H9 (cell line): ENCODE data around the gene TMPRSS15. TPM values are rescaled to one million over a fixed set of nuclear protein-coding genes. Genes with fewer than 3 reads are reported as not detected.

Source experiments
- DNase-seq: peaks from one replicate; pipeline ENCODE4 v3.0.0-alpha.2; 2017
- H2AFZ ChIP-seq: one replicate; pipeline ENCODE4 v1.6.1; 2013; ENCODE audit warnings: mild to moderate bottlenecking, low read length, control low read depth, moderate library complexity
- H2AK5ac ChIP-seq: 2 replicates; pipeline ENCODE4 v1.6.1; 2013; ENCODE audit warnings: low read length, control low read depth, mixed read lengths; ENCODE audit not compliant: insufficient read length
- H2BK120ac ChIP-seq: one replicate; pipeline ENCODE4 v1.6.1; 2013; ENCODE audit warnings: low read depth, mild to moderate bottlenecking, low read length, control low read depth, inconsistent platforms; ENCODE audit not compliant: poor library complexity, severe bottlenecking
- H2BK12ac ChIP-seq: 2 replicates; pipeline ENCODE4 v1.6.1; 2013; ENCODE audit warnings: low read length, control low read depth, mixed read lengths, low read depth; ENCODE audit not compliant: insufficient read length
- H2BK15ac ChIP-seq: 2 replicates; pipeline ENCODE4 v1.6.1; 2013; ENCODE audit warnings: low read depth, low read length, control low read depth
- H2BK20ac ChIP-seq: one replicate; pipeline ENCODE4 v1.6.1; 2013; ENCODE audit warnings: low read depth, mild to moderate bottlenecking, low read length, control low read depth, inconsistent platforms; ENCODE audit not compliant: poor library complexity, severe bottlenecking
- H2BK5ac ChIP-seq: 2 replicates; pipeline ENCODE4 v1.6.1; 2013; ENCODE audit warnings: low read length, control low read depth, mixed read lengths; ENCODE audit not compliant: insufficient read length
- H3K14ac ChIP-seq: 2 replicates; pipeline ENCODE4 v1.6.1; 2013; ENCODE audit warnings: low read length, control low read depth; ENCODE audit not compliant: insufficient read depth
- H3K18ac ChIP-seq: 2 replicates; pipeline ENCODE4 v1.6.1; 2013; ENCODE audit warnings: low read depth, mild to moderate bottlenecking, mixed read lengths, low read length, control low read depth; ENCODE audit not compliant: insufficient read length
- H3K23ac ChIP-seq: 2 replicates; pipeline ENCODE4 v1.6.1; 2013; ENCODE audit warnings: low read length, control low read depth, mixed read lengths, low read depth; ENCODE audit not compliant: insufficient read length
- H3K23me2 ChIP-seq: 2 replicates; pipeline ENCODE4 v1.6.1; 2013; ENCODE audit warnings: low read depth, mild to moderate bottlenecking, mixed read lengths, low read length, control low read depth; ENCODE audit not compliant: insufficient read length, poor library complexity, severe bottlenecking
- H3K27ac ChIP-seq: 2 replicates; pipeline ENCODE4 v1.5.1; 2013; ENCODE audit warnings: low read length, control low read depth, mixed read lengths, low read depth; ENCODE audit not compliant: insufficient read length
- H3K27me3 ChIP-seq: 2 replicates; pipeline ENCODE4 v1.6.1; 2013; ENCODE audit warnings: low read length, control low read depth, inconsistent platforms; ENCODE audit not compliant: insufficient read depth
- H3K4ac ChIP-seq: 2 replicates; pipeline ENCODE4 v1.6.1; 2013; ENCODE audit warnings: low read depth, mild to moderate bottlenecking, control low read depth, inconsistent platforms, low read length, moderate library complexity
- H3K4me1 ChIP-seq: 2 replicates; pipeline ENCODE4 v1.6.1; 2013; ENCODE audit warnings: low read length, control low read depth, inconsistent platforms; ENCODE audit not compliant: insufficient read depth
- H3K4me2 ChIP-seq: 2 replicates; pipeline ENCODE4 v1.6.1; 2013; ENCODE audit warnings: low read length, control low read depth, mixed read lengths; ENCODE audit not compliant: insufficient read length, insufficient read depth
- H3K56ac ChIP-seq: 2 replicates; pipeline ENCODE4 v1.6.1; 2013; ENCODE audit warnings: low read depth, mild to moderate bottlenecking, mixed read lengths, low read length, control low read depth; ENCODE audit not compliant: insufficient read length
- H3K79me1 ChIP-seq: 2 replicates; pipeline ENCODE4 v1.6.1; 2013; ENCODE audit warnings: low read depth, mild to moderate bottlenecking, moderate library complexity, low read length, control low read depth, inconsistent platforms; ENCODE audit not compliant: insufficient read depth, poor library complexity, severe bottlenecking
- H3K79me2 ChIP-seq: 2 replicates; pipeline ENCODE4 v1.6.1; 2013; ENCODE audit warnings: low read length, control low read depth, inconsistent platforms; ENCODE audit not compliant: insufficient read depth
- H3K9ac ChIP-seq: 2 replicates; pipeline ENCODE4 v1.6.1; 2013; ENCODE audit warnings: low read length, control low read depth, mixed read lengths; ENCODE audit not compliant: insufficient read length; ENCODE audit errors: extremely low read depth
- H3K9me3 ChIP-seq: one replicate; pipeline ENCODE4 v1.6.1; 2013; ENCODE audit warnings: low read depth, low read length, inconsistent platforms; ENCODE audit not compliant: control insufficient read depth
- H3T11ph ChIP-seq: one replicate; pipeline ENCODE4 v1.6.1; 2013; ENCODE audit warnings: mild to moderate bottlenecking, low read length, control low read depth, inconsistent platforms
- H4K20me1 ChIP-seq: one replicate; pipeline ENCODE4 v1.6.1; 2013; ENCODE audit not compliant: control insufficient read depth, insufficient read length, insufficient read depth
- H4K5ac ChIP-seq: 2 replicates; pipeline ENCODE4 v1.6.1; 2013; ENCODE audit warnings: low read depth, mild to moderate bottlenecking, mixed read lengths, low read length, control low read depth; ENCODE audit not compliant: insufficient read length
- H4K8ac ChIP-seq: replicated peaks from 2 replicates; pipeline ENCODE4 v1.6.1; 2013; ENCODE audit warnings: low read length, control low read depth, mixed read lengths, low read depth; ENCODE audit not compliant: insufficient read length
- H4K91ac ChIP-seq: 2 replicates; pipeline ENCODE4 v1.6.1; 2013; ENCODE audit warnings: low read depth, mild to moderate bottlenecking, moderate library complexity, mixed read lengths, low read length, control low read depth; ENCODE audit not compliant: insufficient read length
- H3K27ac Mint-ChIP-seq, 3 experiments: 2 replicates in 2 of 3; 3 replicates in 1 of 3; pipeline ENCODE4 v1.8.0; 2020 to 2021; ENCODE audit warnings: mixed read lengths in 3 of 3, mild to moderate bottlenecking in 1 of 3, moderate library complexity in 1 of 3
- H3K27me3 Mint-ChIP-seq: 2 replicates; pipeline ENCODE4 v1.8.0; 2021; ENCODE audit warnings: low read depth, mild to moderate bottlenecking, moderate library complexity, mixed read lengths
- H3K36me3 Mint-ChIP-seq, 3 experiments: 2 replicates in 2 of 3; 3 replicates in 1 of 3; pipeline ENCODE4 v1.8.0; 2020 to 2021; ENCODE audit warnings: low read depth in 3 of 3, mixed read lengths in 3 of 3; ENCODE audit not compliant: insufficient read depth in 1 of 3
- H3K4me1 Mint-ChIP-seq, 2 experiments: 2 replicates each; pipeline ENCODE4 v1.8.0; 2020; ENCODE audit warnings: mixed read lengths in 2 of 2
- H3K4me3 Mint-ChIP-seq, 2 experiments: 2 replicates in 1 of 2; 3 replicates in 1 of 2; pipeline ENCODE4 v1.8.0; 2020 to 2021; ENCODE audit warnings: mild to moderate bottlenecking in 2 of 2, mixed read lengths in 2 of 2, moderate library complexity in 1 of 2
- H3K9me3 Mint-ChIP-seq, 2 experiments: 2 replicates in 1 of 2; 3 replicates in 1 of 2; pipeline ENCODE4 v1.8.0; 2020; ENCODE audit warnings: mild to moderate bottlenecking in 2 of 2, mixed read lengths in 2 of 2, moderate library complexity in 1 of 2
- CTCF ChIP-seq: fragments of 200-600 bp; sonication (generic); conservative IDR thresholded peaks from 3 replicates; pipeline ENCODE4 v1.8.0; 2021; ENCODE audit warnings: antibody characterized with exemption, mild to moderate bottlenecking
- WGBS: extraction: QIAGEN DNeasy Blood & Tissue Kit; methylation state at CpG from one replicate; pipeline ENCODE4 v1.1.7; 2013; ENCODE audit warnings: missing lambda C conversion rate, low lambda C conversion rate, mixed read lengths; ENCODE audit not compliant: insufficient read length; ENCODE audit errors: extremely low coverage; 5-methylcytosine and 5-hydroxymethylcytosine counted together
- total RNA-seq: library from RNA; stranded (reverse); gene quantifications from 2 replicates; pipeline ENCODE4 v1.2.1, GENCODE V29; 2021

Gene TMPRSS15
- total RNA-seq, 1 experiment from 2014 or later = not detected

GRCh38 chr21:18294100-18294499, 109.5 kb downstream of the TMPRSS15 start:
- no peak overlapping the region for H2BK5ac ChIP-seq
- H3K27me3 Mint-ChIP-seq = no peaks in the 10 kb centered on the region
- no peaks in the 10 kb centered on the region for H4K20me1 ChIP-seq
- H4K91ac ChIP-seq = no peak overlapping the region
- H3K4me1 ChIP-seq = no peaks in the 10 kb centered on the region
- no peak overlapping the region for H3K4me3 Mint-ChIP-seq
- H3K18ac ChIP-seq = no peak overlapping the region
- H2AK5ac ChIP-seq = no peak overlapping the region
- WGBS = no CpG with 5 or more reads among the region's 9 CpGs
- H3K36me3 Mint-ChIP-seq = no peaks in the 10 kb centered on the region
- TF ChIP-seq CTCF = no peak
- no peak overlapping the region for H2BK120ac ChIP-seq
- no peak overlapping the region for H3T11ph ChIP-seq
- no peak overlapping the region for H4K8ac ChIP-seq
- H4K5ac ChIP-seq = no peak overlapping the region
- H3K79me1 ChIP-seq = no peaks in the 10 kb centered on the region
- H3K14ac ChIP-seq = no peak overlapping the region
- no peak overlapping the region for H3K56ac ChIP-seq
- no peak overlapping the region for H3K27ac ChIP-seq
- no peaks in the 10 kb centered on the region for H3K9me3 Mint-ChIP-seq
- no peak overlapping the region for H2BK15ac ChIP-seq
- H3K9ac ChIP-seq = no peak overlapping the region
- no peak overlapping the region for H2BK20ac ChIP-seq
- H3K27me3 ChIP-seq = no peaks in the 10 kb centered on the region
- DNase-seq = no peak
- peaks cover 11% of the 10 kb centered on the region in 2 experiments for H3K4me1 Mint-ChIP-seq
- H3K23ac ChIP-seq = no peak overlapping the region
- no peak overlapping the region for H3K27ac Mint-ChIP-seq
- H2AFZ ChIP-seq = no peak overlapping the region
- H2BK12ac ChIP-seq = no peak overlapping the region
- H3K4me2 ChIP-seq = no peak overlapping the region
- no peak overlapping the region for H3K4ac ChIP-seq
- H3K23me2 ChIP-seq = no peaks in the 10 kb centered on the region
- no peaks in the 10 kb centered on the region for H3K79me2 ChIP-seq
- no peaks in the 10 kb centered on the region for H3K9me3 ChIP-seq
